HG02885 (cell line): ENCODE measurements around the gene ABHD1.
"Not testable (repeated sequence)": the region's sequence is repeated elsewhere in the genome, so short reads cannot be mapped to it uniquely, and the experiment has no call there.

Experiments
- ATAC-seq: cut with Tn5 transposase; IDR thresholded peaks from one replicate; pipeline ENCODE4 v1.9.1; 2021; ENCODE audit warnings: mild to moderate bottlenecking; ENCODE audit not compliant: unreplicated experiment, poor library complexity

ABHD1 gene

GRCh38 chr2:27108221-27108620 is 15.4 kb upstream of the ABHD1 start:
- ATAC-seq = no peak

- ATAC-seq = no peak
These were observed 14.5 kb upstream of the ABHD1 start for GRCh38 chr2:27109083-27109482.

- ATAC-seq = not testable (repeated sequence)
These were observed 12.8 kb upstream of the ABHD1 start for GRCh38 chr2:27110603-27111352.

GRCh38 chr2:27111392-27112078 is 12.1 kb upstream of the ABHD1 start:
- not testable (repeated sequence) for ATAC-seq

GRCh38 chr2:27115519-27115918 is 8.1 kb upstream of the ABHD1 start:
- ATAC-seq = no peak

GRCh38 chr2:27117995-27118524 is 5.6 kb upstream of the ABHD1 start:
- no peak for ATAC-seq

GRCh38 chr2:27118525-27119329 is 4.9 kb upstream of the ABHD1 start, which contains the start of gene CGREF1:
TSS of gene CGREF1 (minus strand) at chr2:27119128. CDS start at chr2:27104366, 14,762 bp downstream.
- no peak for ATAC-seq

- not testable (repeated sequence) for ATAC-seq
These were observed 4.3 kb upstream of the ABHD1 start for GRCh38 chr2:27119330-27119670.

GRCh38 chr2:27121906-27122305 is 1.7 kb upstream of the ABHD1 start:
- no peak for ATAC-seq

GRCh38 chr2:27122791-27123190 is 824 bp upstream of the ABHD1 start:
- ATAC-seq = no peak

GRCh38 chr2:27125104-27125503 is 1.5 kb downstream of the ABHD1 start:
- ATAC-seq = no peak

GRCh38 chr2:27126252-27126710 is 2.7 kb downstream of the ABHD1 start:
- ATAC-seq = no peak

- no peak for ATAC-seq
These were observed 4.5 kb downstream of the ABHD1 start for GRCh38 chr2:27127883-27128667.

GRCh38 chr2:27128668-27129571 is 5.3 kb downstream of the ABHD1 start:
- ATAC-seq = no peak

GRCh38 chr2:27130396-27130795 is 6.8 kb downstream of the ABHD1 start:
- no peak for ATAC-seq

GRCh38 chr2:27131429-27131828 is 7.8 kb downstream of the ABHD1 start:
- ATAC-seq = no peak

- ATAC-seq = no peak
These were observed 9.7 kb downstream of the ABHD1 start for GRCh38 chr2:27133195-27133875.
